GM23338 (cell line): ENCODE measurements around the gene GOLT1A. TPM values are rescaled to one million over a fixed set of nuclear protein-coding genes. Genes with fewer than 3 reads are reported as not detected.

Experiments used
- ATAC-seq: fragments of 200-7000 bp; cut with Tn5 transposase; 3 replicates; pipeline ENCODE4 v1.9.1; 2020
- DNase-seq: peaks from one replicate; pipeline ENCODE4 v3.0.0-alpha.2; 2015; ENCODE audit warnings: low spot score
- H2AFZ ChIP-seq: fragments of 200-600 bp; sonication (generic); 2 replicates; pipeline ENCODE4 v1.8.0; 2016; ENCODE audit warnings: antibody characterized with exemption, mild to moderate bottlenecking, moderate library complexity
- H3F3A ChIP-seq: fragments of 200-600 bp; sonication (generic); replicated peaks from 2 replicates; pipeline ENCODE4 v1.8.0; 2017; ENCODE audit warnings: antibody characterized with exemption, mixed run types, low read depth
- H3K27ac ChIP-seq: fragments of 200-600 bp; sonication (generic); 2 replicates; pipeline ENCODE4 v1.6.1; 2016; ENCODE audit warnings: low read depth
- H3K27me3 ChIP-seq: fragments of 200-600 bp; sonication (generic); 2 replicates; pipeline ENCODE4 v1.8.0; 2016; ENCODE audit warnings: mild to moderate bottlenecking, mixed run types, moderate library complexity; ENCODE audit not compliant: insufficient read depth
- H3K36me3 ChIP-seq: fragments of 200-600 bp; sonication (generic); 2 replicates; pipeline ENCODE4 v1.8.0; 2016; ENCODE audit warnings: mild to moderate bottlenecking; ENCODE audit not compliant: insufficient read depth
- H3K4me1 ChIP-seq: fragments of 200-600 bp; sonication (generic); 2 replicates; pipeline ENCODE4 v1.8.0; 2016; ENCODE audit warnings: mild to moderate bottlenecking, moderate library complexity; ENCODE audit not compliant: insufficient read depth
- H3K4me2 ChIP-seq: fragments of 200-600 bp; sonication (generic); 2 replicates; pipeline ENCODE4 v1.7.1; 2017; ENCODE audit warnings: mixed run types
- H3K4me3 ChIP-seq: fragments of 200-600 bp; sonication (generic); 2 replicates; pipeline ENCODE4 v1.6.1; 2016; ENCODE audit warnings: mixed run types
- H3K79me2 ChIP-seq: fragments of 200-600 bp; sonication (generic); replicated peaks from 2 replicates; pipeline ENCODE4 v1.8.0; 2017; ENCODE audit warnings: mild to moderate bottlenecking; ENCODE audit not compliant: insufficient read depth
- H3K9me2 ChIP-seq: fragments of 200-600 bp; sonication (generic); 2 replicates; pipeline ENCODE4 v1.8.0; 2017; ENCODE audit not compliant: insufficient read depth
- H4K20me1 ChIP-seq: fragments of 200-600 bp; sonication (generic); replicated peaks from 2 replicates; pipeline ENCODE4 v1.8.0; 2017; ENCODE audit warnings: mild to moderate bottlenecking; ENCODE audit not compliant: insufficient read depth
- H3K27ac Mint-ChIP-seq: 2 replicates; pipeline ENCODE4 v1.8.0; 2020; ENCODE audit warnings: inconsistent platforms, mild to moderate bottlenecking, moderate library complexity, mixed read lengths
- H3K27me3 Mint-ChIP-seq: 3 replicates; pipeline ENCODE4 v1.8.0; 2022; ENCODE audit warnings: low read depth, mild to moderate bottlenecking, moderate library complexity, mixed read lengths, inconsistent platforms; ENCODE audit not compliant: insufficient read depth, poor library complexity
- H3K36me3 Mint-ChIP-seq: 3 replicates; pipeline ENCODE4 v1.8.0; 2021; ENCODE audit warnings: low read depth, mild to moderate bottlenecking, inconsistent platforms, moderate library complexity, mixed read lengths
- H3K4me1 Mint-ChIP-seq: 3 replicates; pipeline ENCODE4 v1.8.0; 2020; ENCODE audit warnings: mild to moderate bottlenecking, inconsistent platforms, mixed read lengths
- H3K4me3 Mint-ChIP-seq: 3 replicates; pipeline ENCODE4 v1.8.0; 2021; ENCODE audit warnings: moderate library complexity, mild to moderate bottlenecking, inconsistent platforms, mixed read lengths
- H3K9me3 Mint-ChIP-seq: 3 replicates; pipeline ENCODE4 v1.8.0; 2020; ENCODE audit warnings: moderate library complexity, mild to moderate bottlenecking, inconsistent platforms, mixed read lengths
- CREB1 ChIP-seq: fragments of 250-450 bp; sonication (Bioruptor Pico); IDR thresholded peaks from 2 replicates; pipeline ENCODE4 v1.5.0; 2020; ENCODE audit warnings: low read depth, mild to moderate bottlenecking, moderate library complexity
- CTCF ChIP-seq, 2 experiments: fragments of 200-600 bp in 1 of 2; sonication (generic) in 1 of 2; conservative IDR thresholded peaks; 2 replicates each; pipeline versions ENCODE4 v1.5.1 to v1.6.1; 2016 to 2017; ENCODE audit warnings: antibody characterized with exemption in 2 of 2, low read depth in 2 of 2, mild to moderate bottlenecking in 2 of 2, moderate library complexity in 1 of 2
- ETS1 ChIP-seq: IDR thresholded peaks from 2 replicates; pipeline ENCODE4 v1.6.1; 2016; ENCODE audit warnings: antibody characterized with exemption
- EZH2 ChIP-seq: fragments of 200-600 bp; sonication (generic); IDR thresholded peaks from one replicate; pipeline ENCODE4 v1.8.0; 2017; ENCODE audit warnings: antibody characterized with exemption, mild to moderate bottlenecking, low read depth; ENCODE audit not compliant: unreplicated experiment
- EZH2phosphoT487 ChIP-seq: fragments of 200-600 bp; sonication (generic); IDR thresholded peaks from one replicate; pipeline ENCODE4 v1.8.1; 2018; ENCODE audit warnings: antibody characterized with exemption; ENCODE audit not compliant: unreplicated experiment
- NANOG ChIP-seq: IDR thresholded peaks from 2 replicates; pipeline ENCODE4 v1.6.1; 2016; ENCODE audit warnings: antibody characterized with exemption, borderline replicate concordance
- POLR2AphosphoS5 ChIP-seq: IDR thresholded peaks from 2 replicates; pipeline ENCODE4 v1.6.1; 2016; ENCODE audit warnings: antibody characterized with exemption, low read depth
- REST ChIP-seq: IDR thresholded peaks from one replicate; pipeline ENCODE4 v1.6.1; 2018; ENCODE audit warnings: antibody characterized with exemption; ENCODE audit not compliant: unreplicated experiment
- STAT1 ChIP-seq: IDR thresholded peaks from one replicate; pipeline ENCODE4 v1.6.1; 2016; ENCODE audit warnings: antibody characterized with exemption; ENCODE audit not compliant: unreplicated experiment
- ZNF114 ChIP-seq: fragments of 250-450 bp; sonication (Bioruptor Pico); IDR thresholded peaks from 2 replicates; pipeline ENCODE4 v1.5.0; 2020; ENCODE audit warnings: mild to moderate bottlenecking, moderate library complexity
- ZNF331 ChIP-seq: fragments of 250-450 bp; sonication (Bioruptor Pico); IDR thresholded peaks from 2 replicates; pipeline ENCODE4 v1.5.0; 2020; ENCODE audit warnings: low read depth, mild to moderate bottlenecking, moderate library complexity
- polyA plus RNA-seq: library from polyadenylated mRNA; unstranded; fragments of >200 nt; fragmentation: Nextera tagmentation; extraction: Ambion mirVana; gene quantifications from 2 replicates; pipeline ENCODE4 v1.2.1, GENCODE V29; 2016
- total RNA-seq: library from RNA; depleted of rRNA; stranded (reverse); fragments of >200 nt; shearing (Covaris generic); gene quantifications from 2 replicates; pipeline ENCODE4 v1.2.3, GENCODE V29; 2014

GOLT1A gene
- total and polyA plus RNA-seq, 2 experiments from 2014 or later = 3.0 to 7.2 TPM

GRCh38 chr1:204261266-204261665, 47.5 kb upstream of the GOLT1A start:
- Histone ChIP-seq H4K20me1 (no peaks in the 10 kb centered on the region), H3K27ac (no peak overlapping the region), H3F3A (no peaks in the 10 kb centered on the region; the same call in 1 of the 2 replicates), H3K4me1 (peaks cover 5% of the 10 kb centered on the region), H3K9me2 (no peaks in the 10 kb centered on the region), H3K79me2 (no peaks in the 10 kb centered on the region), H3K4me3 (no peak overlapping the region), H3K27me3 (no peaks in the 10 kb centered on the region), H2AFZ (no peak overlapping the region), H3K4me2 (no peak overlapping the region), H3K36me3 (no peaks in the 10 kb centered on the region)
- no peak for ATAC-seq
- Mint-ChIP-seq H3K36me3 (peaks cover 22% of the 10 kb centered on the region), H3K4me1 (peaks cover 16% of the 10 kb centered on the region), H3K27me3 (peaks cover 7% of the 10 kb centered on the region), H3K4me3 (no peak overlapping the region), H3K9me3 (no peaks in the 10 kb centered on the region), H3K27ac (no peak overlapping the region)
- no peak for DNase-seq
- TF ChIP-seq CTCF (conservative IDR thresholded peaks at IDR 0.05; ENCODE audit: low read depth in 2 of 2) (no peak), ZNF114 (CRISPR knock-in tag) (no peak), ZNF331 (CRISPR knock-in tag) (no peak)

GRCh38 chr1:204260601-204261197, 46.9 kb upstream of the GOLT1A start:
- H2AFZ ChIP-seq = no peak overlapping the region
- H3K4me1 Mint-ChIP-seq = peaks cover 22% of the 10 kb centered on the region
- H3K4me2 ChIP-seq = no peak overlapping the region
- peaks cover 7% of the 10 kb centered on the region for H3K27me3 Mint-ChIP-seq
- H3K27me3 ChIP-seq = no peaks in the 10 kb centered on the region
- no peak overlapping the region for H3K27ac Mint-ChIP-seq
- no peaks in the 10 kb centered on the region for H3K9me2 ChIP-seq
- no peaks in the 10 kb centered on the region for H3K79me2 ChIP-seq
- ATAC-seq (no peak), DNase-seq (no peak)
- H4K20me1 ChIP-seq = no peaks in the 10 kb centered on the region
- H3K4me3 Mint-ChIP-seq = no peak overlapping the region
- H3F3A ChIP-seq = no peaks in the 10 kb centered on the region; the same call in 1 of the 2 replicates
- H3K36me3 ChIP-seq = no peaks in the 10 kb centered on the region
- no peak overlapping the region for H3K4me3 ChIP-seq
- H3K27ac ChIP-seq = no peak overlapping the region
- peaks cover 22% of the 10 kb centered on the region for H3K36me3 Mint-ChIP-seq
- H3K4me1 ChIP-seq = peaks cover 11% of the 10 kb centered on the region
- H3K9me3 Mint-ChIP-seq = no peaks in the 10 kb centered on the region
- no peak for TF ChIP-seq STAT1
- no peak for TF ChIP-seq CTCF (conservative IDR thresholded peaks at IDR 0.05; ENCODE audit: low read depth in 2 of 2)
- TF ChIP-seq EZH2 = no peak
- no peak for TF ChIP-seq ZNF114 (CRISPR knock-in tag)
- no peak for TF ChIP-seq NANOG
- no peak for TF ChIP-seq EZH2phosphoT487
- no peak for TF ChIP-seq ZNF331 (CRISPR knock-in tag)
- TF ChIP-seq ETS1 = no peak
- TF ChIP-seq REST = no peak
- no peak for TF ChIP-seq POLR2AphosphoS5
- no peak for TF ChIP-seq CREB1 (CRISPR knock-in tag)
